ENCODE results near the gene OSBPL3.

Gene OSBPL3

GRCh38 chr7:24965831-24966708 lies 13.9 kb downstream of the OSBPL3 start:
- no peak overlapping the region for H3K4me3 ChIP-seq (ENCODE audit: low read depth, low read length)

GRCh38 chr7:24964191-24964590 lies 15.8 kb downstream of the OSBPL3 start:
- H3K4me3 ChIP-seq (ENCODE audit: low read depth, low read length): no peak overlapping the region
- no peak for TF ChIP-seq CTCF (IDR thresholded peaks at IDR 0.05; ENCODE audit: borderline replicate concordance, insufficient read depth, low read depth, low read length)

More at GRCh38 chr7:24965831-24966708, 13.9 kb downstream of the OSBPL3 start:
- no peak for TF ChIP-seq CTCF (IDR thresholded peaks at IDR 0.05; ENCODE audit: borderline replicate concordance, insufficient read depth, low read depth, low read length)

- no peak for TF ChIP-seq CTCF (IDR thresholded peaks at IDR 0.05; ENCODE audit: borderline replicate concordance, insufficient read depth, low read depth, low read length)
- H3K4me3 ChIP-seq (ENCODE audit: low read depth, low read length): no peak overlapping the region
These were observed 16.8 kb downstream of the OSBPL3 start for GRCh38 chr7:24963218-24963617.

- no peak overlapping the region for H3K4me3 ChIP-seq (ENCODE audit: low read depth, low read length)
- TF ChIP-seq CTCF (IDR thresholded peaks at IDR 0.05; ENCODE audit: borderline replicate concordance, insufficient read depth, low read depth, low read length): no peak
These were observed 17.5 kb downstream of the OSBPL3 start for GRCh38 chr7:24962418-24962962.

GRCh38 chr7:24959735-24960485 lies 20.1 kb downstream of the OSBPL3 start:
- no peak overlapping the region for H3K4me3 ChIP-seq (ENCODE audit: low read depth, low read length)
- no peak for TF ChIP-seq CTCF (IDR thresholded peaks at IDR 0.05; ENCODE audit: borderline replicate concordance, insufficient read depth, low read depth, low read length)

- H3K4me3 ChIP-seq (ENCODE audit: low read depth, low read length): no peak overlapping the region
- TF ChIP-seq CTCF (IDR thresholded peaks at IDR 0.05; ENCODE audit: borderline replicate concordance, insufficient read depth, low read depth, low read length): no peak
These were observed 21.6 kb downstream of the OSBPL3 start for GRCh38 chr7:24958399-24958798.
